GM21390 (cell line): ENCODE results near the gene BRSK2.

ENCODE experiments used
- ATAC-seq: cut with Tn5 transposase; IDR thresholded peaks from one replicate; pipeline ENCODE4 v1.9.1; 2021; ENCODE audit not compliant: unreplicated experiment

BRSK2 gene

GRCh38 chr11:1479006-1479677 lies 89.4 kb downstream of the BRSK2 start:
- no peak for ATAC-seq

DNA sequence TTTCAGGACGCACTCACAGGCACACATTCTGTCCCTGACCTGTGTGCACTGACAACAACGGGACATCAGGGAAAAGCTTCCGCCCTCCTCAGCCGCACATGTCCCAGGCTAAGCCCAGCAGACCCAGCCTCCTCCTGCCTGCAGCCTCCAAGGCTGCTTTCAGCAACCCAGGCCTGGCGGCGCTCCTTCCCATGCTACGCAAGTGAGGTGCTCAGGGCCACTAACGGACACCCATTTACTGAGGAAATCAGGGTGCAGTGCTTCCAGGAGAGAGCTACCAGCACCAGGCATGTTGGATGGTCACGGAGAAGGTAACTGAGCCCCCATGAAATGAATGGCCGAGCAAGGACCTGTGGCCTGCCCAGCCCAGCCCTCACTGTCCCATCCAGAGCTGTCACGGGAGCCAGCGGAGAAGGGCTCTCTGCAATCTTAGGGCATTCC lies 90.0 kb downstream of the BRSK2 start:
- no peak for ATAC-seq

GRCh38 chr11:1480191-1480554 lies 90.4 kb downstream of the BRSK2 start:
- ATAC-seq = no peak

DNA sequence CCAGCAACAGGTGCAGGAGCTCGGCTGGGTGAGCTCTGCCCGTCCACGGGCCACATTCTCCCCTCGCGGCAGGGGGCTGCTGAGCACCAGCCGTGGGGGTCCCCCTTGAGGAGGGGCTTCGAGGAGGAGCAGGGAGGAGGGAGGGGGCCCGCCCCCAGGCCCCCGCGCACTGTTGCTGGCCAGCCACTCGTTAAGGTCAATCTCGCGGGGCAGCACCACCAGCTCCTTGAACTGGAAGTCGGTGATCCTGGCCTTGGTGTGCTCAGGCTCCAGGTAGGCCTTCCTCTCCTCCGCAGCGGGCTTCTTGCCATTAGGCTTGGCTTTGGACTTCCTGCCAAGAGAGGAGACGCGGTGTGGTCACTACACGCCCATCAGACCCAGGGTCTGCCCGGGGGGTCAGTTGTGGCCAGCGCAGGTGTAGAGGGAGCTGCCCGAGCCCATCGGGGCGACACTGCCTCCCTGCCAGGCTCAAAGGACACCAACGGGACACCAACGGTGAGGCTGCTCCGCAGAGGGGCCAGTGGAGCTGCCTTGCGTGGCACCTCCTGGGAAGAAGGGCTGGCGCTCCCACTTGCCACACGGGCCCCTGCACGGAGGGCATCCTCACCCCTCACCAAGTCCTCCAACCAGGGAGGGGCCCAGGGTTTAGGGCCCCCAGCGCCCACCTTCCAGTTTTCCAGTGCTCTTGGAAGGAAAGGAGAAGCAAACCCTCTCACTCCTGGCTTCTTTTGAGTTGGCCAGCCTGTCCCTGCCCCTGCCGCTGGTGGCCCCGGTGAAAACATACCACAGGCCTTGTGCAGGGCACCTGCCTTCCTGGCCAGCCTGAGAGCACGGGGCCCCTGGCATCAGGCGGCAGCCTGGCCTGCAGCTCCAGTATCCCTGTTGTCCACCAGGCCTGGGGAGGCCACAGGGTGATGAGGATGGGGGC lies 91.1 kb downstream of the BRSK2 start:
- ATAC-seq = no peak

DNA sequence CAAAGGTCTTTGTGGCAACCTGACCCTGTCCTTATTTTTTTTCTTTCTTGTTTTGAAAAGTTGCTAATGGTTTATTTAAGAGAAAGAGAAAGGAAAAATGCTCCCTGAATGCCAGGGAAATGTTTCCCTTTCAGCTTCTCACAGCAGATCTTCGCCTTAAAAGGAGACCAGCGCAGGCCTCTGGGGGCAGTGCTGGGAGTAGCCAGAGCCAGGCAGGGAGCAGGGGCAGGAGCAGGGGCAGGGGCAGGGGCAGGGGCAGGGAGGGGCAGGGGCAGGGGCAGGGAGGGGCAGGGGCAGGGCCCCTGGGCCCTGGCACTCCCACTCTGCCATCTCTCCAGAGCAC lies 91.7 kb downstream of the BRSK2 start:
- ATAC-seq = no peak

GRCh38 chr11:1481861-1482441 lies 92.2 kb downstream of the BRSK2 start:
- ATAC-seq = no peak

DNA sequence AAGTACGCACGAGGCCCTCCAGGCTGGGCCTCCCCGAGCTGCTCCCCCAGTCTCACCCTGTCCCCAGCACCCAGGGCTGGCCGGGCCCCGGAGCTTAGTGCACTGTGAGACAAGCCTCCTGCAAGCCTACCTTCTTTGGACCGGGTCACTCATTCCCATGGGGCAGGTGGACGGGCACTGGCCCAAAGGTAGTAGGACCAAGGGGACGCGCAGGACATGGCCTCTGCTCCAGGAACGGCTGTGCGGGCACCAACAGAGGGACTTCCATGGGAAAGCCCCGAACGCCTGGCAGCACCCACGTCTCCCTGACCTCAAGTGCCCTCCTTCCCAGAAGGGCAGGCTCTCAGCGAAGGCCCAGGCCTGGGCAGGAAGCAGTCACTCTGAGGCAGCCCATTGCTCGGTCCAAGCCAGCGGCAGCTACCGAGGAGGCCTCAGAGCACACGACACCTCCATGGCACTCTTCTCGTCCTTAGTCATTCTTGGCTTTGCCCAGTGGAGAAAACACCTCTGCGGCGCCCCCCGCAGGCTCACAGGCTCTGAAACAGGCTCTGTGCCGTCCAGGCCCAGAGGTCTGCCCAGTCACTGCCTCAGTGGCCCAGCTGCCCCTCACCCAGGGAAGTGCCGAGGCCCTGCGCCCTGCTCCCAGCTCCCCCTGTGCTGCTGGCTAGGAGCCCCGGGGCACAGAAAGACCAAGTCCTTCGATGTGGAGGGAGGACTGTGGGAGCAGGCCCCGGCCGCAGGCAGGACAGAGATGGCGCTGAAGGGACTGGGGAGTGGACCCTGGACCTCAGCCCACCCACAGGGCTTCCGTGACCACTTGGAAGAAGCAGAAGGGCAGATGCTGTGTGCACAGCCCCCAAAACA lies 93.1 kb downstream of the BRSK2 start:
- ATAC-seq = no peak

DNA sequence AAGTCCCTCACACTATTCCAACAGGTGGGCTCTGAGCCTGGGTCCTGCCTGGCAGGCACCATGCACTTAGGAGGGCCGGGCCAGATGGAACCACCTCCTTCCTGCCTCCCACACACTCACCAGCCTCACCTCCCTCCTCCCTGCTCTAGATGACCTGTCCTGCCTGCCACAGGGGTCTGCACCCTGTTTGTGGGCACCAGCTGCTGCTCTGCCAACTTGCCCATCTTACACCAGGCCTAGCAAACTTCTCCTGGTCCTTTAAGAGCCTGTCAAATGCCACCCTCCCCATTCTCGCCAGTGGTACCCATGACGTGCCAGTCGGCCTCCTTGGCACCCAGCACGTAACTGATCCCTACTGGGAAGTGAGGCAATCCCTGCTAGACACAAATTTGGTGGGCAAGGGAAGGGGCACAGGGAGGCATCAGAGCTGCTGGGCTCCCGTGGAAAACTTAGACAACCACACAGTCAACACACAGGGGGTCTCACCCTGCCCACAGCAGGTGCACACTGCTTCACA lies 93.8 kb downstream of the BRSK2 start:
- ATAC-seq = no peak

GRCh38 chr11:1484061-1484671 lies 94.4 kb downstream of the BRSK2 start:
- no peak for ATAC-seq

- no peak for ATAC-seq
Observed at GRCh38 chr11:1484695-1485503, 95.2 kb downstream of the BRSK2 start.

GRCh38 chr11:1485504-1485885 lies 95.8 kb downstream of the BRSK2 start:
- ATAC-seq = no peak

- no peak for ATAC-seq
Observed at GRCh38 chr11:1486054-1486825, 96.5 kb downstream of the BRSK2 start, which contains the start of gene MOB2. MOB2 (minus strand) TSS chr11:1486779; CDS start chr11:1486556, 223 bp downstream.

DNA sequence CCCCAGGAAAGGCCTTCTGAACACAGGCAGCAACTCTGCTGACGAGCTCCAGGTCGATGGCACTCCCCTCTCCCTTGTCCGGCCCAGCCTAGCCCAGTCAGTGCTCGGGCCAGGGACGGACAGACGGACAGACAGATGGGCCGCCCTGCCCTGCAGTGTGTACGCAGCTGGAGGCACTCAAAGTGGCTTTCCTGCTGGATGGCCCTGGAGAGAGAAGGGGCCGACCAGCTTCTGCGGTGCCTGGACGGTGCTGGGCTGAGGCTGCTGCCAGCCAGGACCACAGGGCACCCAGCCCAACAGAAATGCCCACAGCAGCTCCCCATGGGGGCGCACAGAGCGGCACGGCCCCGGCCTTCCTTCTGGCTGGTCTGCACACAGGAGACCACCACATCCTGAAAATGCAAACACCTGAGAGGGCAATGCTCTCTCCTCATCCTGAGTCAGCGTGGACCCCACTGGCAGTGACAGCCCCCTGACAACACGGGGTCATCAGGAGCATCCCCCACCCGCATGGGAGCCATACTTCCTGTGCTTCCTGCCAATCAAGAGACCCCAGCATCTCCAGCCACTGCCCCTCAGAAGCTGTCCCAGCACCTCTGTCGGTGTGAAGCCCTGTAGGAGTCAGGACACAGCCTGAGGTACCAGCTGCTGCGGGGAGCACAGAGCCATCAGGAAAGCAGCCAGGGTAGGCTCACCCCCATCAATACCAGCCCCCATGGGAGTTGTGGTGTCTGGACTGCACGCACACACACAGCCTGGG lies 97.5 kb downstream of the BRSK2 start:
- ATAC-seq = no peak

DNA sequence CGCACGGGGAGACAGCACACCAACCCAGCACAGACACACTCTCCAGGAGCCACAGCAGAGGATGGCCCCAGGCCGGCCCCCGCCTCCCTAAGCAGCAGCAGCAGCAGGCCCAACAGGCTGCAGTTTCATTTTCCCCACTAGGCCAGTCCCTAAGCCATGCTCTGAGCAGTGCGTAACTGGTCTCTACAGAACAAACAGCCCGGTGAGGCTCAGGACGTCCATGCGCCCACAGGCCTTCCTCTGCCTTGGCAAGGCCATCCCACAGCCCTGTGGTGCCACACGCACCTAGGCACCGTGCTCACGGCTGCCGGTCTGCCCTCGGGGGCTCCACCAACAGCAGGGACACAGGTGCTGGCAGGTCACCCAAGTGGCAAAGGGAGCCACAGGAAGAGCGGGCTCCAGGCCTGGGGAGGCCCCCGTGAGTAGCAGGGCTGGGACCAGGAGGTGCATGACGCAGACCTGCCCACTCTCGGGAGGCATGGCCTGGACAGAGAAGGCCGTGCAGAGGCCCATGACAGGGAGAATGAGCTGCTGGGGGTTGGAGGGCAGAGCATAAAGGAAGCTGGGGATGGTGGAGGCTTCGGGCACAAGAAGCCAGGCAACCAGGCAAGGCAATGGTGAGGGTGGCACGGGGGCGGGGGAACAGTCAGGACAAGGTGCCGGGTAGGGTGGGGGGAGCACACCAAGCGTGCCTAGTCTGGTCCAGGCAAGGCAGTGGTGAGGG lies 98.3 kb downstream of the BRSK2 start:
- ATAC-seq = no peak

GRCh38 chr11:1488575-1489180 lies 98.9 kb downstream of the BRSK2 start:
- ATAC-seq = no peak

- no peak for ATAC-seq
Observed at GRCh38 chr11:1490651-1491050, 100.9 kb downstream of the BRSK2 start.

GRCh38 chr11:1491379-1491778 lies 101.6 kb downstream of the BRSK2 start:
- ATAC-seq = no peak
